H1 (cell line): ENCODE data around the gene METRN. TPM values are rescaled to one million over a fixed set of nuclear protein-coding genes. Genes with fewer than 3 reads are reported as not detected.

Source experiments
- BCL11A ChIP-seq, 2 experiments: IDR thresholded peaks; one replicate each; pipeline ENCODE4 v1.6.1; 2011; ENCODE audit warnings: low read depth in 2 of 2, low read length in 2 of 2, mild to moderate bottlenecking in 2 of 2
- CTBP2 ChIP-seq: IDR thresholded peaks from 2 replicates; pipeline ENCODE4 v1.7.0; 2011; ENCODE audit warnings: borderline replicate concordance, mild to moderate bottlenecking, moderate library complexity, mixed read lengths, low read length; ENCODE audit not compliant: insufficient read depth, insufficient read length
- FOSL1 ChIP-seq: IDR thresholded peaks from 2 replicates; pipeline ENCODE4 v1.6.1; 2011; ENCODE audit warnings: mild to moderate bottlenecking, low read depth, low read length, moderate library complexity; ENCODE audit not compliant: insufficient read depth
- GABPA ChIP-seq: IDR thresholded peaks from 2 replicates; pipeline ENCODE4 v1.6.1; 2011; ENCODE audit warnings: mild to moderate bottlenecking, low read length, moderate library complexity, borderline replicate concordance; ENCODE audit not compliant: insufficient read depth
- GTF2F1 ChIP-seq: IDR thresholded peaks from 2 replicates; pipeline ENCODE4 v1.6.1; 2012; ENCODE audit warnings: low read depth, low read length, improper control_type of control experiment, borderline replicate concordance
- HDAC2 ChIP-seq, 2 experiments: fragments of 300-600 bp in 1 of 2; sonication (generic) in 1 of 2; IDR thresholded peaks; 2 replicates each; pipeline ENCODE4 v1.6.1; 2011 to 2012; ENCODE audit warnings: low read depth in 2 of 2, low read length in 2 of 2, mild to moderate bottlenecking in 2 of 2, moderate library complexity in 2 of 2, borderline replicate concordance in 1 of 2, inconsistent platforms in 1 of 2
- JUND ChIP-seq: IDR thresholded peaks from 2 replicates; pipeline ENCODE4 v1.6.1; 2011; ENCODE audit warnings: mild to moderate bottlenecking, improper control_type of control experiment, low read length
- PHF8 ChIP-seq: fragments of 200-600 bp; sonication (generic); conservative IDR thresholded peaks from 2 replicates; pipeline ENCODE4 v1.7.1; 2012; ENCODE audit warnings: low read depth, mild to moderate bottlenecking, inconsistent platforms, low read length, moderate library complexity
- RBBP5 ChIP-seq: IDR thresholded peaks from 2 replicates; pipeline ENCODE4 v1.7.1; 2012; ENCODE audit warnings: low read depth, mild to moderate bottlenecking, inconsistent platforms, low read length, moderate library complexity, borderline replicate concordance
- TBP ChIP-seq: IDR thresholded peaks from 2 replicates; pipeline ENCODE4 v1.6.1; 2011; ENCODE audit warnings: low read depth, low read length, improper control_type of control experiment
- ZNF274 ChIP-seq: IDR thresholded peaks from 2 replicates; pipeline ENCODE4 v1.7.0; 2012; ENCODE audit warnings: low read length, borderline replicate concordance; ENCODE audit errors: extremely low read depth
- polyA plus RNA-seq, 7 experiments: library from polyadenylated mRNA; depleted of rRNA in 3 of 7; stranded (reverse) in 5 of 7; unstranded in 2 of 7; fragments of >200 nt in 5 of 7; fragments of 200-250 nt in 2 of 7; gene quantifications; 1 replicate in 5 of 7; 2 replicates in 1 of 7; 4 replicates in 1 of 7; pipeline versions ENCODE4 v1.2.1 to v1.2.3, GENCODE V29; 2011 to 2013; ENCODE audit warnings: missing spikeins in 2 of 7, mixed read lengths in 2 of 7
- total RNA-seq: library from RNA; stranded (reverse); fragmentation: NEBNext Ultra II Directional; extraction: Animal tissue kit (Norgen Biotek cat#: 25700); gene quantifications from 2 replicates; pipeline ENCODE4 v1.2.1, GENCODE V29; 2021
- TF ChIP-seq, protein P1 (sequence below): IDR thresholded peaks from 2 replicates; pipeline ENCODE4 v1.6.1; 2012; ENCODE audit warnings: low read length, inconsistent platforms
- TF ChIP-seq, protein P2 (sequence below): IDR thresholded peaks from 2 replicates; pipeline ENCODE4 v1.6.1; 2012; ENCODE audit warnings: inconsistent platforms
- TF ChIP-seq, protein P3 (sequence below): IDR thresholded peaks from 2 replicates; pipeline ENCODE4 v1.6.1; 2011; ENCODE audit warnings: low read depth, mild to moderate bottlenecking, low read length; ENCODE audit not compliant: insufficient read depth

The METRN gene
- total and polyA plus RNA-seq, 2 of the 8 experiments (the other 6 are each of a cell fraction or from before 2014, with no cell fraction given), result 18.7 to 25.8 TPM

DNA sequence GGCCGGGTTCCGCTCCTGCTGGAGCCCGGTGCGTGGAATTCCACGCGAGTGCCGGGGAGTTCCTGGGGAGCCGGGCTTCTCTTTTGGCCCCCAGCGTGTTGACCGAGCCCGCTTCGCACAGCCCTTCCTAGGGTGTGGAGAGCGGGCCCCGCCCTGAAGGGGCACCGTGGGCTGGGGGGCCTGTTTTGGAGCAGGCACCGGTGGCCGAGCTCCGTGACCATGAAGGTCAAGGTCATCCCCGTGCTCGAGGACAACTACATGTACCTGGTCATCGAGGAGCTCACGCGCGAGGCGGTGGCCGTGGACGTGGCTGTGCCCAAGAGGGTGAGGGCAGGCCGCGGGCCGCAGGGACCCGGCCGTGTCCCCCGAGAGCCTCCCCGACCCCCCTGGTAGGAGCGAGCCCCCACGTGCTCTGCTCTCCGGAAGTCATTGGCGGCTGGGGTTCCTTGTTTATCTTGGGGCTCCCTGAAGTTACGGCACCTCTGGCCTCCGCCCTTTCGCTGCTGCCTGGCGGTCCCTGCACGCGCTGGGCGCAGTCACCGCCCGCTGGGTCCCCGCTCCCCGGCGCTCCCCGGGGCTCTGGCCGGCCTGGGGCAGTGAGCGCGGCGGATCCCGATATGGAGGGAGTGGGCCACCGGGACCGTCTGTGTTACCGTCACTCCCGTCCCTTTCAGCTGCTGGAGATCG, 12.5 kb downstream of the METRN start (continued):
- TF ChIP-seq ZNF274 (no peak), JUND (no peak), TBP (no peak), CTBP2 (no peak), RBBP5 (no peak), PHF8 (0 out of 2 replicates have a peak, but pooled peaks have one; percentile 19), GTF2F1 (no peak), FOSL1 (no peak), HDAC2 (IDR thresholded peaks at IDR 0.05; ENCODE audit: borderline replicate concordance in 1 of 2, low read depth in 2 of 2, low read length in 2 of 2) (peak; percentile 14 to 48; a peak in 1 of 4 replicates), GABPA (no peak), BCL11A (IDR thresholded peaks at IDR 0.05; ENCODE audit: low read depth in 2 of 2, low read length in 2 of 2) (no peak)
- TF ChIP-seq, protein P1, sequence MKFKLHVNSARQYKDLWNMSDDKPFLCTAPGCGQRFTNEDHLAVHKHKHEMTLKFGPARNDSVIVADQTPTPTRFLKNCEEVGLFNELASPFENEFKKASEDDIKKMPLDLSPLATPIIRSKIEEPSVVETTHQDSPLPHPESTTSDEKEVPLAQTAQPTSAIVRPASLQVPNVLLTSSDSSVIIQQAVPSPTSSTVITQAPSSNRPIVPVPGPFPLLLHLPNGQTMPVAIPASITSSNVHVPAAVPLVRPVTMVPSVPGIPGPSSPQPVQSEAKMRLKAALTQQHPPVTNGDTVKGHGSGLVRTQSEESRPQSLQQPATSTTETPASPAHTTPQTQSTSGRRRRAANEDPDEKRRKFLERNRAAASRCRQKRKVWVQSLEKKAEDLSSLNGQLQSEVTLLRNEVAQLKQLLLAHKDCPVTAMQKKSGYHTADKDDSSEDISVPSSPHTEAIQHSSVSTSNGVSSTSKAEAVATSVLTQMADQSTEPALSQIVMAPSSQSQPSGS, result no peak
- TF ChIP-seq, protein P2, sequence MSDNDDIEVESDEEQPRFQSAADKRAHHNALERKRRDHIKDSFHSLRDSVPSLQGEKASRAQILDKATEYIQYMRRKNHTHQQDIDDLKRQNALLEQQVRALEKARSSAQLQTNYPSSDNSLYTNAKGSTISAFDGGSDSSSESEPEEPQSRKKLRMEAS, result peak; percentile 65
- TF ChIP-seq, protein P3, sequence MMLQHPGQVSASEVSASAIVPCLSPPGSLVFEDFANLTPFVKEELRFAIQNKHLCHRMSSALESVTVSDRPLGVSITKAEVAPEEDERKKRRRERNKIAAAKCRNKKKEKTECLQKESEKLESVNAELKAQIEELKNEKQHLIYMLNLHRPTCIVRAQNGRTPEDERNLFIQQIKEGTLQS, result no peak
